MCF 10A (cell line): ENCODE data around the gene DNAJC21. TPM values are rescaled to one million over a fixed set of nuclear protein-coding genes. Genes with fewer than 3 reads are reported as not detected.

Source experiments
- BruUV-seq: library from RNA; stranded (reverse); fragments of 400-500 nt; replicated peaks from 2 replicates; lab custom pipeline; 2021; lab: Mats Ljungman, UMichigan
- CTCF ChIA-PET: fragments of 300-600 bp; sonication (Branson Sonifier 250); formaldehyde crosslinking; extraction: SDS; loops from one replicate; lab custom pipeline; 2021; ENCODE audit warnings: antibody characterized with exemption, inconsistent platforms; lab: Yijun Ruan, JAX
- POLR2A ChIA-PET: fragments of 300-600, 350-650 bp; sonication (Branson Sonifier 250); formaldehyde crosslinking; extraction: SDS; loops from one replicate; lab custom pipeline; 2020; ENCODE audit warnings: antibody characterized with exemption, inconsistent platforms; lab: Yijun Ruan, JAX
- DNase-seq: peaks from one replicate; pipeline ENCODE4 v3.0.0-alpha.2; 2018; ENCODE audit not compliant: unreplicated experiment
- H3K27ac Mint-ChIP-seq: one replicate; pipeline ENCODE4 v1.8.0; 2022; ENCODE audit warnings: mild to moderate bottlenecking, low read depth, mixed read lengths; ENCODE audit not compliant: unreplicated experiment
- H3K27me3 Mint-ChIP-seq: one replicate; pipeline ENCODE4 v1.8.0; 2022; ENCODE audit warnings: mixed read lengths; ENCODE audit not compliant: insufficient read depth, unreplicated experiment
- H3K36me3 Mint-ChIP-seq: one replicate; pipeline ENCODE4 v1.8.0; 2022; ENCODE audit warnings: mild to moderate bottlenecking, moderate library complexity, mixed read lengths; ENCODE audit not compliant: insufficient read depth, unreplicated experiment
- H3K4me1 Mint-ChIP-seq: one replicate; pipeline ENCODE4 v1.8.0; 2022; ENCODE audit warnings: mixed read lengths; ENCODE audit not compliant: insufficient read depth, unreplicated experiment
- H3K4me3 Mint-ChIP-seq: one replicate; pipeline ENCODE4 v1.8.0; 2022; ENCODE audit warnings: mild to moderate bottlenecking, moderate library complexity, mixed read lengths; ENCODE audit not compliant: unreplicated experiment
- H3K9me3 Mint-ChIP-seq: one replicate; pipeline ENCODE4 v1.8.0; 2022; ENCODE audit warnings: mixed read lengths; ENCODE audit not compliant: unreplicated experiment
- CTCF ChIP-seq: fragments of 200-600 bp; IDR thresholded peaks from one replicate; pipeline ENCODE4 v1.8.0; 2022; ENCODE audit warnings: antibody characterized with exemption, mild to moderate bottlenecking; ENCODE audit not compliant: unreplicated experiment
- intact Hi-C: fragments of 100-400 bp; cut with micrococcal nuclease; formaldehyde crosslinking; loops from 2 replicates; pipeline ENCODE4 v1.14.1; 2022
- total RNA-seq: library from RNA; stranded (reverse); gene quantifications from 2 replicates; pipeline ENCODE4 v1.2.3, GENCODE V29; 2022

The DNAJC21 gene
- total RNA-seq, 1 experiment from 2014 or later, result 64.6 TPM

DNA sequence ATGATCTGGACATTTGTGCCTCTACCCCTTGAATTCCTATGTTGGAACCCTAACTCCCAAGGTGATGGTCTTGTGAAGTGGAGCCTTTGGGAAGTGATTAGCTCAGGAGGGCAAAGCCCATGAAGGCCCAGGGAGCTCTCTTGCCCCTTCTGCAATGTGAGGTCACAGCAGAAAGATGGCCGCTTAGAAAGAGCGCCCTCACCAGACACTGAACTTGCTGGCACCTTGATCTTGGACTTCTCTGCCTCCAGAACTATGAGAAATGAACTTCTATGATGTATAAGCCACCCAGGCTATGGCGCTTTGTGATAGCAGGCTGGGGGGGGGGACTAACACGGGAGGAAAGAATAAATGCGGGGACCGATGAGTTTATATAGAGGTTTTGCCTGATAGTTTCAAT, 73.1 kb downstream of the DNAJC21 start:
- no peak overlapping the region for H3K4me3 Mint-ChIP-seq
- POLR2A ChIA-PET, result interaction anchor here (0.6 kb wide), 1 partner anchor 736 kb away, joined by 3 read pairs; no protein-coding TSS in a partner anchor
- no peak overlapping the region for H3K27ac Mint-ChIP-seq
- H3K9me3 Mint-ChIP-seq, result no peaks in the 10 kb centered on the region
- no peak for TF ChIP-seq CTCF
- no peak for DNase-seq
- no TSS peak for BruUV-seq
- intact Hi-C loops, result no loop called here
- H3K27me3 Mint-ChIP-seq, result peaks cover 39% of the 10 kb centered on the region
- no peaks in the 10 kb centered on the region for H3K36me3 Mint-ChIP-seq
- CTCF ChIA-PET, result interaction anchor here (0.5 to 3.3 kb wide), 24 partner anchors 9 to 932 kb away, joined by 3 to 19 read pairs (median 4); partner anchors contain the start of genes BRIX1, RAD1 and TTC23L
- H3K4me1 Mint-ChIP-seq, result no peaks in the 10 kb centered on the region

- CTCF ChIA-PET, result interaction anchor here (0.5 to 3.3 kb wide), 52 partner anchors 10 to 1706 kb away, joined by 3 to 34 read pairs (median 4); partner anchors contain the start of genes AGXT2, BRIX1 and RAD1
- peaks cover 39% of the 10 kb centered on the region for H3K27me3 Mint-ChIP-seq
These were observed 73.9 kb downstream of the DNAJC21 start for GRCh38 chr5:35003018-35003957.

GRCh38 chr5:35004200-35004599, 74.8 kb downstream of the DNAJC21 start:
- POLR2A ChIA-PET, result no interaction called here
- H3K27ac Mint-ChIP-seq, result no peak overlapping the region
- no peaks in the 10 kb centered on the region for H3K36me3 Mint-ChIP-seq
- no peak for TF ChIP-seq CTCF
- peaks cover 36% of the 10 kb centered on the region for H3K27me3 Mint-ChIP-seq
- CTCF ChIA-PET, result interaction anchor here (0.6 to 3.3 kb wide), 24 partner anchors 11 to 943 kb away, joined by 3 to 34 read pairs (median 4); partner anchors contain the start of gene AGXT2
- intact Hi-C loops, result no loop called here
- H3K4me3 Mint-ChIP-seq, result no peak overlapping the region
- H3K9me3 Mint-ChIP-seq, result no peaks in the 10 kb centered on the region
- no peak for DNase-seq
- no peaks in the 10 kb centered on the region for H3K4me1 Mint-ChIP-seq
- BruUV-seq, result no TSS peak

More at GRCh38 chr5:35003018-35003957, 73.9 kb downstream of the DNAJC21 start:
- Mint-ChIP-seq H3K27ac (no peak overlapping the region), H3K4me3 (no peak overlapping the region), H3K9me3 (no peaks in the 10 kb centered on the region), H3K36me3 (no peaks in the 10 kb centered on the region), H3K4me1 (no peaks in the 10 kb centered on the region)
- DNase-seq, result peak; percentile 85
- BruUV-seq, result no TSS peak
- POLR2A ChIA-PET, result interaction anchor here (1.0 kb wide), 1 partner anchor 44 kb away, joined by 3 read pairs; no protein-coding TSS in a partner anchor
- peak; percentile 92 for TF ChIP-seq CTCF
- intact Hi-C loops, result loop anchor here (1.0 kb wide), 5 partner anchors 45 to 529 kb away; partner anchors contain the start of genes BRIX1 and RAD1

DNA sequence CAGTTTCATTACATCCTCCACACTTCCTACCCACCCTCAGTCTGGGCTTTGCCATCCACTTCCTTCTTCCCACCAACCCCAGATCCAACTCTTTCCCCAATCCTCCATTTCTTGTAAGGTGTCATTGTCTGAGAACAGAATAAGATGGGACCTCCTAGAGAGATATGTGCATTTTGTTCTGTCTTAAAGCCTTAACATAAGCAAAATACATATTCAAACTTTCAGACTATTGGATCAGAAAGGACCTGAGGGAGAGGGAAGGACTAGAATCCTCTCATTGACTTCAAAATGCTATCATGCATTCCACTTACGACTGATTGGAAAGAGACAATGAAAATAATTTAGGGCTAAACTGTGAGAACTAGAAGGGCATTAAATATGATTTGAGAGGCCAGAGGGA, 75.4 kb downstream of the DNAJC21 start:
- Mint-ChIP-seq H3K4me3 (no peak overlapping the region), H3K9me3 (no peaks in the 10 kb centered on the region), H3K27me3 (peaks cover 31% of the 10 kb centered on the region), H3K4me1 (no peaks in the 10 kb centered on the region), H3K27ac (no peak overlapping the region), H3K36me3 (no peaks in the 10 kb centered on the region)
- ChIA-PET CTCF (interaction anchor here (1.7 to 3.0 kb wide), 3 partner anchors 46 to 481 kb away, joined by 4 to 34 read pairs (median 5); no protein-coding TSS in a partner anchor), POLR2A (no interaction called here)
- TF ChIP-seq CTCF, result no peak
- BruUV-seq, result no TSS peak
- DNase-seq, result no peak
- intact Hi-C loops, result no loop called here
